HUES6 (cell line): ENCODE data around the gene SATB2.

Experiments used
- H3K27ac ChIP-seq: 2 replicates; pipeline ENCODE4 v1.7.0; 2013; ENCODE audit warnings: low read depth, mild to moderate bottlenecking, low read length, inconsistent platforms
- H3K27me3 ChIP-seq: 2 replicates; pipeline ENCODE4 v1.6.1; 2013; ENCODE audit warnings: low read length; ENCODE audit not compliant: control insufficient read depth, insufficient read depth
- H3K36me3 ChIP-seq: 2 replicates; pipeline ENCODE4 v1.6.1; 2013; ENCODE audit warnings: low read length; ENCODE audit not compliant: control insufficient read depth, insufficient read depth
- H3K4me1 ChIP-seq: 2 replicates; pipeline ENCODE4 v1.6.1; 2013; ENCODE audit warnings: low read length; ENCODE audit not compliant: control insufficient read depth, insufficient read depth
- H3K4me3 ChIP-seq: 2 replicates; pipeline ENCODE4 v1.5.1; 2013; ENCODE audit warnings: low read depth, low read length
- H3K9ac ChIP-seq: one replicate; pipeline ENCODE4 v1.6.1; 2013; ENCODE audit warnings: mild to moderate bottlenecking, low read length
- H3K9me3 ChIP-seq: 2 replicates; pipeline ENCODE4 v1.6.1; 2013; ENCODE audit warnings: low read depth, low read length; ENCODE audit not compliant: control insufficient read depth, insufficient read depth

Gene SATB2

DNA sequence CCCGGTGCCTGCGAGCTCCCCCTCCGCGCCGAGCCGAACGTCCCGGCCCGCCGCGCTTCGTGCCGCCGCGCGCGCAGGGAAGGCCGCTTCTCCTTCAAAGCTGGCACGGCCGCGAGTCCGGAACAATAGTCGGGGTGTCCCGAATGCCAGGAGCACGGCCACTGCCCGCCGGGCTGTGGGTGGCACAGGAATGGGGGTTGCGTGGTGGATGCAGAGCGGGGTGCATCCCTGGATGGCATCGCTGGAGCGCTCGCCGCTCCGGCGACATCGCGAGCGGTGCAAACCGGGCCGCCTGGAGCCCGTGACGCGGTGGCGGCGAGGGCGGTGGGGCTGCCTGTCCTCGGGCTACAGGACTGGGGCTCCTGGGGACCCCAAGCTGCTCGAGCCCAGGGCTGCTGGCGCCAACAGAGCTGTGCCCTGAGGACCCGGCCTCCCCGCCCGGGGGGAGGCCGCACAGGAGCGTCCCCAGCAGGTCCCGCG lies 1.1 kb upstream of the SATB2 start:
- peak overlapping the region; percentile 90 for H3K9ac ChIP-seq
- H3K27ac ChIP-seq = peak overlapping the region; percentile 73; the same call in 1 of the 2 replicates
- H3K4me1 ChIP-seq = peaks cover 15% of the 10 kb centered on the region
- H3K27me3 ChIP-seq = peaks cover 53% of the 10 kb centered on the region
- H3K4me3 ChIP-seq = peak overlapping the region; percentile 93
- H3K36me3 ChIP-seq = no peaks in the 10 kb centered on the region
- H3K9me3 ChIP-seq = no peaks in the 10 kb centered on the region

DNA sequence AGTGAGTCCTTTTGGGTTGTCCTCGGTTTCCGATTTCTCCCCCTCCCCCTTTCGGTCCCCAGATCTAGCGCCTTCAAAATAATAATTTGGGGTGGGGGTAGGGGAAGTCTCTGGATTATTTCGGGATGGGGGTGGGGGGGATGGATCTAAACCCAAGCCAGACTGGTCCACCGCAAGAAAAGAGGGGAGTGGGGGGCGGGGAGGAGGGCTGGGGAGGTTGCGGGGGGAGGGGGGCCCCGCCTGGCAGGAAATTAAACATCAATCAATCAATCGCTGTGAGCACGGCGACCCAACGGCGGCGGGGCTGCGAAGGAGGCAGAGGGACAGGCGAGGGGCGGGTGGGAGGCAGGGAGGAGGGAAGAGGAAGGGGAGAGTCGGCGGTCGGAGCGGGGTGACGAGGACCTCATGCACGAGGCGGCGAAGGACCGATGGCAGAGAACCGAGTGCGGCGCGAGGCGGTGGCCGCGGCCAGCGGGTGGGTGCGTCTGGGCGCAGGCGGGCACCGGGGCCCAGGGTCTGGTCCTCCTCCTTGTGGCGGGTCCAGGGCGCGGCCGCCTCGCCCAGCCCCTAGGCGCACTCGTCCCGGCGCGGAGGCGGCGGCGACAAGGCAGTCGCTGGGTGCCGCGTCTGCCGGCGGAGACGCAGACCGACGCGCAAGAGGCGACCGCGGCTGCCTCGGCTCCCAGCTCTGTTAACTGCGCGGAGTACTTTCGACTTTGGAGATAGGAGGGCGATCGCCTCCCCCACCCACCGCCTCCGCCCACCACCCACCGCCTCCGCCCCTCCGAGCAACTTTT lies 468 bp upstream of the SATB2 start:
- Histone ChIP-seq H3K27ac (no peak overlapping the region; the same call in 1 of the 2 replicates), H3K9me3 (no peaks in the 10 kb centered on the region), H3K9ac (peak overlapping the region; percentile 90), H3K4me1 (peaks cover 11% of the 10 kb centered on the region), H3K36me3 (no peaks in the 10 kb centered on the region), H3K4me3 (peak overlapping the region; percentile 93), H3K27me3 (peaks cover 47% of the 10 kb centered on the region)

DNA sequence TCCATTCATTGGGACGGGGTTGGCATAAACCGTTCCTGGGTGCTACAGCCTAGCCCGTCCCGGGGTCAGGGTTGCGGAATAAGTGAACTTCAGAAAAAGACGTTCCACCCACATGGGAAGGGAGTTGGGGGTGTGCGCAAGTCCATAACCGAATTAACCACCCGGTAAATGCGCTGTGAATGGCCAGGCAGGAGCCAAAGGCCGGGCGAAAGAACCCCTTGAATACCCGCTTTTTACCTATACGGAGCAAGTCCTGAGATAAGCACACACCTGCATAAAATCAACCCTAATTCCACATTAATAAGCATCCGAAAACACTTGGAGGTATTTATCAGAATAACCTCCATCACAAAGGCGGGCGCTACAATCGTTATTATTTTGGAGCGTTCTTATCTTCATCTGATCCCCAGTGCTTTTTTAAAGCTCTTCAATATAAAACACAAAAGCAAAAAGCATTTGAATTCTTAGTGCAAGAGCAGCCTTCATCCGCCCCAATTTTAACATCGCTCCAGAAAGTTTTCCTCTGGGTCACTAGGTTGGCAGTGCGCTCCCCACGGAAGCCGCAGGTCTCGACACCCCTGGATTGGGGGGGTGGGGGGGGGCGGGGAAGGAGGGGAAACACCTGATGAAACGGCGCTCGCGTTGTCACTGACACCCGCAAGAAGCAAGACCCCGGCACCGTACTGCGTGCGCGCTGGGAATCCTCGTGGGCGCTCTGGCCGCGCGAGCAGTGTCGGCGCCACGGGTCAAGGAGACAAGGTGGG lies 1.2 kb downstream of the SATB2 start:
- Histone ChIP-seq H3K27me3 (peaks cover 30% of the 10 kb centered on the region), H3K36me3 (no peaks in the 10 kb centered on the region), H3K9ac (peak overlapping the region; percentile 66), H3K4me1 (peaks cover 20% of the 10 kb centered on the region), H3K4me3 (peak overlapping the region; percentile 93), H3K27ac (no peak overlapping the region), H3K9me3 (no peaks in the 10 kb centered on the region)

DNA sequence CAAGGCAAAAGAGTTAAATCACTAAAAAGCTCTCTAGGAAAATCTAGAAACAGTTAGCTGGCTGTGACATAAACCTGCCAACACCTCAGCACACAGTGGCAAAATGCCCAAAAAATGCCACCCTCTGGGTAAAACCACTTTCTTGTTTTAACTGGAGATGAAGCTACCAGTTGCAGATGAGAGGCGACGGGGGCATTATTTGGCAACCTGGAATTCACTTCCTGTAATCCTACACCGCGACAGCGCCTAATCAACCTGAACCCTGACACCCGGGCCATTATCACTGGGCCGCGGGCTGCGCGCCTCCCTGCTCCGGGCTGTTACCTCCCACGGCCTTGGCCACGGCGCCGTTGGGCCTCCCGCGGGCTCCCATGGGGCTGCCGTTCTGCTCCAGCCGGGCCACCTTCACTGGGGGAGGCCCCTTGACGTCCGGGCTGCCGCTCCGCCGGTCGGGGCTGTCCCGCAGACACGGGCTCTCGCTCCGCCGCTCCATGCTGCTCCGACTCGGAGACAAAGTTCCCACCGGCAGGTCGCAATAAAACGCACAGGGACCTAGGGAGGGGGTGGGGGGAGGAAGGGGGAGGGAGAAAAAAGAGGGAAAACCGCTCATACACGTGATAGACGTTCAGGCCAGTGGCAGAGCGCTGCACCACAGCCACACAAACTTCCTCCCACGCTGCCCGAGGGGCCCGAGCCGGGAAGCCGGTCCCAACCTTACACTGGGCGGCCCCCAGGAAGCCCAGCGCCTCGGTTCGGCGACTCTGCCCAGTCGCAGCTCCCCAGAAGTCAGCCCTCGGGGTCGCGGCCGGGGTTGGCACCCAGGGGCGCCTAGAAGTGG lies 2.0 kb downstream of the SATB2 start:
- Histone ChIP-seq H3K36me3 (no peaks in the 10 kb centered on the region), H3K27ac (no peak overlapping the region), H3K4me3 (peak overlapping the region; percentile 93), H3K27me3 (peaks cover 22% of the 10 kb centered on the region), H3K9me3 (no peaks in the 10 kb centered on the region), H3K9ac (peak overlapping the region; percentile 49), H3K4me1 (peaks cover 20% of the 10 kb centered on the region)

DNA sequence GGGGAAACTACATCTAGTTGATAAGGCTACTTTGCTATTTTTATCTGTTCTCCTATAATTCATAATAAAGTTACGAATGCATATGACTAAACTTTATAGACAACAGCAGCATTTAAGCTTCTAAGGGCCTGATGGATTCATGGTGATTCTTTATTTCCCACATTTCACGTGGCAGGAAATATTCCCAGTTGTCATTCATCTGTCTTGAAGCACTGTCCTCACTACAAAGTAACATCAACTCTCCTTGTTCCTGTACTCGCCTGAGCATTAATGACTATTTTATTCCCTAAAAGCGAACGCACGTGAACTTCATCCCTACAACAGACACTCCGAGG lies 2.6 kb downstream of the SATB2 start:
- no peaks in the 10 kb centered on the region for H3K9me3 ChIP-seq
- peak overlapping the region; percentile 93 for H3K4me3 ChIP-seq
- no peak overlapping the region for H3K27ac ChIP-seq
- H3K9ac ChIP-seq = no peak overlapping the region
- H3K4me1 ChIP-seq = peaks cover 14% of the 10 kb centered on the region
- H3K36me3 ChIP-seq = no peaks in the 10 kb centered on the region
- H3K27me3 ChIP-seq = peaks cover 17% of the 10 kb centered on the region

DNA sequence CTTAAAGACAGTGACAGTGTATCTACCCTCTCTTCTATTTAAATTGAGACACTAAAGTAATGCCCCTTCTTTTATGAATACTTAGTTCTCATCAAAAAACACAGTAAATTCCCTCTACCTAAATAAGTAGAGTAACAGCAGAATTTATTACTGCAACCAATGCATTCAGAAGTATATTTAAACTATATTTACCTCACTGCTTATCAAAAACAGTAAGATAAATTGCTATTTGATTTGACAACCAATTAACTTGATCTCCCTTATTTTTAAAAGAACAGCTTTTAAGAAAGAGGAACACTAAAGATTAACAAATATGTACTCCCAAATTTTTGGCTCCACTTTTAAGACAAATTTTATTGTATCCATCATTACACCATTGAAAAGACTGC lies 4.8 kb downstream of the SATB2 start:
- Histone ChIP-seq H3K9me3 (no peaks in the 10 kb centered on the region), H3K36me3 (no peaks in the 10 kb centered on the region), H3K27ac (no peak overlapping the region), H3K9ac (no peak overlapping the region), H3K4me1 (peaks cover 13% of the 10 kb centered on the region), H3K27me3 (peaks cover 15% of the 10 kb centered on the region), H3K4me3 (no peak overlapping the region)

DNA sequence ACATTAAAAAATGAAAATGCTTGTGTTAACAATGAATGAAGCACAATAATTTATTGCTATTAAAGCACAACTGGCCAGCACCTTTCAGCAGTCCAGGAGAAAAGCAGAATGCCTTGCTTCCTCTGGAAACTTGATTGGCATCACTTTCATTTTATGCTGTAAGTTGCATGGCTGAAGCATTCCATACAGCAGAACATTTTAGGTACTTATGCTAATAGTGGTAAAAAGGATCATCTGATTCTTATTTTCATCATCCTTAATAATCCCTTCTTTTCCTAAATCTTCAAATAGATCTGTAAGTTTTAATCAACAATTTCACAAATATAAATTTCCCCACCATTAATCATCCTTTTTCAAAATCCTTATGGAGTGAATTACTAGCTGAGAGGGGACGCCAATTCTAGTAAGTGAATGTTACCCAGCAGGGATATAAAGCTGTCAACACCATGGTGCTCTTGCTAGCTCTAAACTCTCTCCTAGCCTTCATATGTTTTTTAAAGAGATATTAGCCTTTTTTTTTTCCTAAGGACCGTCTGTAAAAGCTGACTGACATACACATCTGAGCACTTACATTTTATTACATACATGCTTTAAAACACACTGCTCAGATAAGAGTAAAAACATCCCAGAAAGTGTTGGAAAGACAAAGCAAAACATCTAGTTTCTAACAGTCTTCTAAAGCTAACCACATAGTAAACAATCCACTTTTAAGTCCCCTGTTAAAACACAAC lies 5.3 kb downstream of the SATB2 start:
- Histone ChIP-seq H3K27me3 (peaks cover 15% of the 10 kb centered on the region), H3K36me3 (no peaks in the 10 kb centered on the region), H3K4me1 (peaks cover 17% of the 10 kb centered on the region), H3K27ac (no peak overlapping the region), H3K9ac (no peak overlapping the region), H3K4me3 (no peak overlapping the region), H3K9me3 (no peaks in the 10 kb centered on the region)

DNA sequence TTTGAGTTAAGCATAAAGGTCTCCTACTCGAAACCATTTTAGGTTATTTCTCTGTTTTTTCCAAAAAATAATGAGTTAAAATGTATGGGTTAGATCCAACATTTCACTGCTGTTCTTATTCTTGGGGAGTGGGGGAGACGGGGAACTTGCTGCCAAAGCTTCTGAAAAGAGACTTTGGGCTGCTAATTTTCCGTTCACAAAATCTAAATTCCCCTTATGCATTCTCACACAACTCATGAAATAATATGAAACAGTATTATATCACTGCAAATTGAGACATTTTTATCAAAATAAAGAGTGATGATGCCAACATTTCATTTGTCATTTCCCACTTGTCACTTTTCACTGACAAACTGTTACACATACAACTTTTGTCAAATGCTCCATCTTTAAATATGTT lies 7.8 kb downstream of the SATB2 start:
- peaks cover 21% of the 10 kb centered on the region for H3K4me1 ChIP-seq

DNA sequence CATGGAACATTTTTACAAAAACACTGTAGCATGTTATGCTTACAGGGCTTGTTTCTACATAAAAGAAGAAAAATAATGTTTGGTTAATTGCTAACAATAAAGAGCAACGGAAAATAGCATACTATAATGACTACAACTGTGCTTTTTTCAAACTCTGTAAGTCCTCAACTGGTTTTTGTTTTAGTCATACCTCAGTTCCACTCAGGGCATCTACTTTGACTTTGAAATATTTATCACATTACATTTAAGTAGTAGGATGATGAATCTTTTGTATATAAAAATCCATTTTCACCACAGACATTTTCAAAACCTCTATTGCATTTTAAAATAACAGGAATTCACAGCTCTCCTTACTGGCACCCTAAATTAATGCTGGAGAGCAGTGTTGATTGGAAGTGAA lies 8.3 kb downstream of the SATB2 start:
- no peaks in the 10 kb centered on the region; the same call in 1 of the 2 replicates for H3K27me3 ChIP-seq
- no peaks in the 10 kb centered on the region for H3K36me3 ChIP-seq
- H3K4me1 ChIP-seq = peaks cover 21% of the 10 kb centered on the region
- no peak overlapping the region for H3K27ac ChIP-seq
- H3K4me3 ChIP-seq = no peak overlapping the region
- H3K9ac ChIP-seq = no peak overlapping the region
- no peaks in the 10 kb centered on the region for H3K9me3 ChIP-seq

More for the DNA sequence above, 7.8 kb downstream of the SATB2 start:
- no peak overlapping the region for H3K4me3 ChIP-seq
- H3K27me3 ChIP-seq = no peaks in the 10 kb centered on the region; the same call in 1 of the 2 replicates
- no peak overlapping the region for H3K9ac ChIP-seq
- no peak overlapping the region for H3K27ac ChIP-seq
- H3K9me3 ChIP-seq = no peaks in the 10 kb centered on the region
- no peaks in the 10 kb centered on the region for H3K36me3 ChIP-seq

DNA sequence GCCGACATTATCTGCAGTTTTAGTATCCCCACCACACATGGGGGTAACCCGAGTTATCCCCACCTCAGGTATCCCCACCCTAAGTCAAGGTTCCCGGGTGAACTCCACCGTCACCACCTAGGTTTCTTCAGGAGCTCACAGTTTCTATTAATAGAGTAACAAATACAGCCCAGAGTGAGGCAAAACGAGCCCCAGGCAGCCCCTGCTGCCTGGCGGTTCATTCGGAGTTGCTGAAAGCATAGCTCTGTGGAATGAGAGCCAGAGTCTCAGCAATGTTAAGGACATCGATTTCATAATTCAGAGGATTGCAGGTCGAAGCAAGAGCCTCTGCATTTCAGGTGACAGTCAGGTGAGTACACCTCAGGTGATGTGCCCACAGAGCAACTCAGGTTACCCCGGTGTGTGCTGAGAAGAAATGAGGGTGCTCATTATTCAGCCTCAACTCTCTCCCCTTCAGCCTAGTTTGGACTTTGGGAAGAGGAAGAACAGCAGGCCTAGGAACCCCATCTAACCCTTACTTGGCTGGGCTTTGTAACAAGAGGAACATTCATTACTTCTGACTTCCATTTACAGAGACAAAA lies 10.7 kb downstream of the SATB2 start:
- H3K9ac ChIP-seq = no peak overlapping the region
- H3K27ac ChIP-seq = no peak overlapping the region
- H3K4me1 ChIP-seq = peaks cover 13% of the 10 kb centered on the region
- no peaks in the 10 kb centered on the region for H3K27me3 ChIP-seq
- H3K36me3 ChIP-seq = no peaks in the 10 kb centered on the region
- H3K4me3 ChIP-seq = no peak overlapping the region
- H3K9me3 ChIP-seq = no peaks in the 10 kb centered on the region
